IPS DF 19.7 (cell line): ENCODE data around the gene ARPP19.
"Not testable (repeated sequence)": the region's sequence is repeated elsewhere in the genome, so short reads cannot be mapped to it uniquely, and the experiment has no call there.

Experiments
- DNase-seq: peaks from one replicate; pipeline ENCODE4 v3.0.0-alpha.2; 2013; ENCODE audit warnings: low read depth, low spot score

Gene ARPP19

GRCh38 chr15:52568601-52569585 is at the start of gene ARPP19:
Gene ARPP19, minus strand, starts transcription at chr15:52569030. Its CDS starts 138 bp downstream, at chr15:52568892.
- peak; percentile 91 for DNase-seq

- no peak for DNase-seq
These were observed 48.2 kb upstream of the ARPP19 start for GRCh38 chr15:52617026-52617425.

GRCh38 chr15:52615302-52615701 is 46.5 kb upstream of the ARPP19 start:
- DNase-seq, result no peak

GRCh38 chr15:52609593-52609992 is 40.8 kb upstream of the ARPP19 start:
- DNase-seq, result no peak

GRCh38 chr15:52584414-52584813 is 15.6 kb upstream of the ARPP19 start:
- DNase-seq, result no peak

GRCh38 chr15:52579852-52580251 is 11.0 kb upstream of the ARPP19 start:
- DNase-seq, result no peak

- DNase-seq, result no peak
These were observed 7.9 kb upstream of the ARPP19 start for GRCh38 chr15:52576692-52577091.

GRCh38 chr15:52575573-52575972 is 6.7 kb upstream of the ARPP19 start:
- DNase-seq, result not testable (repeated sequence)

GRCh38 chr15:52575072-52575471 is 6.2 kb upstream of the ARPP19 start:
- no peak for DNase-seq

GRCh38 chr15:52574623-52575022 is 5.8 kb upstream of the ARPP19 start:
- not testable (repeated sequence) for DNase-seq

- no peak for DNase-seq
These were observed 794 bp downstream of the ARPP19 start for GRCh38 chr15:52567871-52568600.

GRCh38 chr15:52566889-52567288 is 1.9 kb downstream of the ARPP19 start:
- DNase-seq, result no peak

- DNase-seq, result not testable (repeated sequence)
These were observed 3.1 kb downstream of the ARPP19 start for GRCh38 chr15:52565417-52566358.

- DNase-seq, result no peak
These were observed 5.2 kb downstream of the ARPP19 start for GRCh38 chr15:52563501-52564060.

GRCh38 chr15:52559575-52559974 is 9.3 kb downstream of the ARPP19 start:
- no peak for DNase-seq

GRCh38 chr15:52559022-52559421 is 9.8 kb downstream of the ARPP19 start:
- no peak for DNase-seq

GRCh38 chr15:52558196-52558595 is 10.6 kb downstream of the ARPP19 start:
- DNase-seq, result no peak

- DNase-seq, result no peak
These were observed 11.6 kb downstream of the ARPP19 start for GRCh38 chr15:52557274-52557641.

GRCh38 chr15:52556524-52557273 is 12.1 kb downstream of the ARPP19 start:
- DNase-seq, result no peak

GRCh38 chr15:52552303-52552702 is 16.5 kb downstream of the ARPP19 start:
- DNase-seq, result no peak
